ENCODE measurements around the gene ASB10.

ASB10 gene

DNA sequence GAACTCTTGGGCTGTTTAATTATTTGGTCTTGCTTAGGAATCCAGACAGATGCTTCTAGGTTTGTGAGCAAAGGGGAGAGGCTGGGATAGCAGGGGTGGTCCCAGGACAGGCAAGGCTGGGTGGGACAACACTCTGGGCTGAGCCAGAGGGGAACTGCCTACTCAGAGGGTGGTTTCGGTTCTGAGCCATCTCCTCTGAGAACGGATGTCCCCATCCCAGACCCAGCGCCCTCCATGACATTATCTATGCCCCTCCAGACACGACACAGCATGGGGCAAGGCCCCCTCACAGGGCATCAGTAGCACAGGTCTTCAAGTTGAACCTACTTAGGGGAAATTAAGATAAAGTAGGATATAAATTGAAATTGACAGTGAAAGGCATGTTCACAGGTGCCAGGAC is 7.1 kb downstream of the ASB10 start:
- no peak for TF ChIP-seq CTCF (IDR thresholded peaks at IDR 0.05)

GRCh38 chr7:151179287-151179860 is 7.7 kb downstream of the ASB10 start:
- no peak for TF ChIP-seq CTCF (IDR thresholded peaks at IDR 0.05)

DNA sequence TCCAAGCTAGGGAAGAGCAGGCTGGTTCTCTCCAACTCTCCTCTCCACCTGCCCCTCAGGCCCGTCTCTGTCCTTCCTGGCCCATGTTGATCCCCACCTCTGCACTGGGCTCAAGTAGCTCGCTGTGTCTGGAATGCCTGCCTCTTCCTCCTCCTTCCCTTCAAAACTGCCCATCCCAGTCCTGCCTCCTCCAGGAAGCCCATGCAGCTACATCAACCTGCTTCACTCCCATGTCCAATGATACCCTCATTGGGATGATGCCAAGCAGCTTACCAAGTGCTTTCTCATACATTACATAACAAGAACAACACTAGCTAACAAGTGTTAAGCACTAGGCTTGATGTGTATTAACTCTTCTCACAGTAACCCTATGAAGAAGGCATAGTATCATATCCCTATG is 8.2 kb downstream of the ASB10 start:
- TF ChIP-seq CTCF (IDR thresholded peaks at IDR 0.05) = no peak

- no peak for TF ChIP-seq CTCF (IDR thresholded peaks at IDR 0.05)
Measured at GRCh38 chr7:151178236-151178635, 8.8 kb downstream of the ASB10 start.

DNA sequence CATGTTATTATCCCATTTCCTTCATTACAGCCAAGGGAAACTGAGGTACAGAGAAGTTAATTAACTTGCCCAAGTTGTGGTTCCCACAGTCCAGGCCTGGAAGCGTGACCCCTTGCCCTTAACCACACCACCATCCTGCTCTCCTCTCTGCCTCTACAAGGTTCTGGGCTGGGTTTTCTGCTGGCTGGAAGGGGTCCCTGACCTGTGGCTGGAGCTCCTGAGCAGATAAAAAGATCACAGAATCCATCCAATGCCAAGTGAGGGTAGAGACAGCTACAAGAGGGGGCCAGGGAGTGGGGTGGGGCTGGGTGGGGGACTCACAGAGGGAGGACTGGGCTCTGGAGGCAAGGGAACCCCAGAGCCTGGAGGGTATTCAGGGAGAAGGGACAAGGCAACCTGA is 9.7 kb downstream of the ASB10 start:
- no peak for TF ChIP-seq CTCF (IDR thresholded peaks at IDR 0.05)

DNA sequence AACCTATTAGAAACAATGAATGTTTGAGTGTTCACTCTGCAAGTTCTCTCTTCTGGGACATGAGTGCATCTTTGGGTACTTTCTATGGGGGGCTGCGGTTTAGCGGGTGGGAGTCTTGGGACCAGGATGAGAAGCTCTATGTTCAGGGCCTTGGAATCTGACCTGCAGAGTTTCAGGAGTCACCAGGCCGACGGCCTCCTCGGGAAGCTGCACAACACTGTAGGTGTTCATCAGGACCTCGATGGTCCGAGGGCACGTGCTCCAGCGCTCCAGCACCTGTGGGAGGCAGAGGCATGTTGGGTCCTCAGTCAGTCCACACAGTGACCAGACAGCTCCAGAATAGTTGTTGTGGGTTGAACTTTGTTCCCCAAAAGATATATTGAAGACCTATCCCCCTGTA is 10.6 kb downstream of the ASB10 start:
- TF ChIP-seq CTCF (IDR thresholded peaks at IDR 0.05) = no peak

DNA sequence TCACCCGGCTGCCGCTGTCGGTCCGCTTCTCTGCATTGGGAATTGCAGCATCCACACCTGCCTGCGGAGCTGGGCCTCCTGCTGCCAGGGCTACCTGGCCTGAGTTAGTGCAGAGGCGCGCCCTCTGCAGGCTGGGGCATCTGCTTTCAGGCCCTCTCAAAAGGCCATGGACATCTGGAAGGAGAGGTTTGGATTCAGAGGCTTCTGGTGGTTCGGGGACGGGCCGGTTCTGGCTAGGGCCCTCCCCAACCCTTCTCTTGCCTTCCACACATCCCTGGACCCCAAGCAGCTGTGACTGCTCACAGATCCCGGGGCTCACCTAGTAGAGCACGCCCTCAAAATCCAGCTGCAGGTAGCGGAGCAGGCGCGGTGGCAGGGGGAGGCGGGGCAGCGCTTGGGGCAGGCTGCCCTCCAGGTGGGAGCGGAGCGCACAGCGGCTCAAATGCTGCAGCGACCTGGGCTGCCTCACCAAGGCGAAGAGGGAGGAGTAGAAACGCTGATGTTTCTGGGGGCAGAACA is 11.2 kb downstream of the ASB10 start:
- peak; percentile 21; the same call in 1 of the 2 replicates for TF ChIP-seq CTCF (IDR thresholded peaks at IDR 0.05)

All from LNCAP (cell line).